Gastrocnemius medialis (tissue), 4 donors: ENCODE measurements around the gene ZNF280D. TPM values are rescaled to one million over a fixed set of nuclear protein-coding genes. Genes with fewer than 3 reads are reported as not detected.

Source experiments
- ATAC-seq, 2 donors: fragments of 150-250 bp; one replicate each; pipeline ENCODE4 v1.9.1; 2016
- DNase-seq, 2 donors: peaks; one replicate each; pipeline ENCODE4 v3.0.0-alpha.2; 2019
- H3K27ac ChIP-seq, 4 donors: fragments of 200-600 bp; sonication (generic); 1 replicate in 1 of 4; 2 replicates in 3 of 4; pipeline ENCODE4 v1.5.1; 2016 to 2018; ENCODE audit warnings: mild to moderate bottlenecking in 2 of 4, moderate library complexity in 1 of 4
- H3K27me3 ChIP-seq, 3 donors: fragments of 200-600 bp; sonication (generic) in 2 of 3; 1 replicate in 1 of 3; 2 replicates in 2 of 3; pipeline versions ENCODE4 v1.5.1 to v1.6.0; 2016 to 2019; ENCODE audit warnings: mild to moderate bottlenecking in 1 of 3, moderate library complexity in 1 of 3
- H3K36me3 ChIP-seq, 2 donors: fragments of 200-600 bp; sonication (generic) in 1 of 2; one replicate each; pipeline ENCODE4 v1.5.1; 2017 to 2018
- H3K4me1 ChIP-seq, 2 donors: fragments of 200-600 bp; sonication (generic) in 1 of 2; one replicate each; pipeline ENCODE4 v1.5.1; 2016 to 2017; ENCODE audit warnings: mild to moderate bottlenecking in 2 of 2
- H3K4me3 ChIP-seq, 4 donors: fragments of 200-600 bp; sonication (generic) in 3 of 4; 1 replicate in 1 of 4; 2 replicates in 3 of 4; pipeline ENCODE4 v1.5.1; 2016 to 2019; ENCODE audit warnings: mild to moderate bottlenecking in 2 of 4
- H3K9me3 ChIP-seq, 3 donors: fragments of 200-600 bp; sonication (generic) in 2 of 3; 1 replicate in 1 of 3; 2 replicates in 2 of 3; pipeline ENCODE4 v1.5.1; 2016 to 2019
- POLR2A ChIP-seq, 2 donors: fragments of 450-650 bp; IDR thresholded peaks; one replicate each; pipeline ENCODE4 v1.6.1; 2017; ENCODE audit warnings: antibody characterized with exemption in 2 of 2, mild to moderate bottlenecking in 2 of 2, moderate library complexity in 2 of 2
- in situ Hi-C, 4 donors: fragments of 200-750 bp; cut with MboI; loops; one replicate each; pipeline versions ENCODE4 v1.15.0 to v1.8.0; 2017; ENCODE audit warnings: low sequenced_read_pairs in 4 of 4
- intact Hi-C: fragments of 100-400 bp; cut with DNase I; formaldehyde crosslinking; loops from one replicate; pipeline ENCODE4 v1.15.1; 2023; ENCODE audit warnings: low total_unique reads
- total RNA-seq, 4 donors: library from RNA; depleted of rRNA; stranded (reverse); fragments of >200 nt; gene quantifications; one replicate each; pipeline versions ENCODE4 v1.1.0 to v1.2.3, GENCODE V29; 2016
- TF ChIP-seq, protein P1 (sequence below), 5 experiments: fragments of 450-650 bp in 3 of 5; fragments of 200-600 bp in 2 of 5; sonication (generic) in 2 of 5; IDR thresholded peaks in 4 of 5; conservative IDR thresholded peaks in 1 of 5; 1 replicate in 4 of 5; 2 replicates in 1 of 5; pipeline ENCODE4 v1.5.1; 2016 to 2019; ENCODE audit warnings: antibody characterized with exemption in 5 of 5, mild to moderate bottlenecking in 3 of 5, moderate library complexity in 3 of 5

ZNF280D gene
- total RNA-seq, 4 donors from 2014 or later = 19.9 to 45.5 (median 23.4) TPM

DNA sequence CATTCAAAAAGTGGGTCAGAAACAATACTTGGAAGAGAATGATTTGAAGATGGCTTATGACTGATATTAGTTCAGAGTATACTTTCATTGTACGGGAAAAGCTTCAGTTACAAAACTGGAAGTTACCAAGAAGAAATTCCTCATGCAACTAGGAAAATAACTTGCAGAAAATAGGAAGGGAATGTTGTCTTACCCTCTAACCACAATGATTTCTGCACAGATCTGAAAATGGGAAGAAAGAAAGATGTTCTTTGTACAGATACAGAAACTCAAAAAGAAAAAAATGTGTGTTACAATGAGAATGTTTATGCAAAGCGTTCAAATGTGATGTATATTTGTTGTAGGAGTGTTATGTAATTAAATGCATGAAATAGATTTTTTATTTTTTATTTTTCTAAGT, 3.7 kb downstream of the ZNF280D start:
- in situ Hi-C loops = no loop called here
- no peaks in the 10 kb centered on the region for H3K36me3 ChIP-seq
- TF ChIP-seq POLR2A (IDR thresholded peaks at IDR 0.05) = no peak
- TF ChIP-seq, protein P1, sequence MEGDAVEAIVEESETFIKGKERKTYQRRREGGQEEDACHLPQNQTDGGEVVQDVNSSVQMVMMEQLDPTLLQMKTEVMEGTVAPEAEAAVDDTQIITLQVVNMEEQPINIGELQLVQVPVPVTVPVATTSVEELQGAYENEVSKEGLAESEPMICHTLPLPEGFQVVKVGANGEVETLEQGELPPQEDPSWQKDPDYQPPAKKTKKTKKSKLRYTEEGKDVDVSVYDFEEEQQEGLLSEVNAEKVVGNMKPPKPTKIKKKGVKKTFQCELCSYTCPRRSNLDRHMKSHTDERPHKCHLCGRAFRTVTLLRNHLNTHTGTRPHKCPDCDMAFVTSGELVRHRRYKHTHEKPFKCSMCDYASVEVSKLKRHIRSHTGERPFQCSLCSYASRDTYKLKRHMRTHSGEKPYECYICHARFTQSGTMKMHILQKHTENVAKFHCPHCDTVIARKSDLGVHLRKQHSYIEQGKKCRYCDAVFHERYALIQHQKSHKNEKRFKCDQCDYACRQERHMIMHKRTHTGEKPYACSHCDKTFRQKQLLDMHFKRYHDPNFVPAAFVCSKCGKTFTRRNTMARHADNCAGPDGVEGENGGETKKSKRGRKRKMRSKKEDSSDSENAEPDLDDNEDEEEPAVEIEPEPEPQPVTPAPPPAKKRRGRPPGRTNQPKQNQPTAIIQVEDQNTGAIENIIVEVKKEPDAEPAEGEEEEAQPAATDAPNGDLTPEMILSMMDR (IDR thresholded peaks at IDR 0.05 in 4 of 5, conservative IDR thresholded peaks at IDR 0.05 in 1 of 5) = no peak
- H3K27ac ChIP-seq = peak overlapping the region in 1 of 4 donors; percentile 92
- no peaks in the 10 kb centered on the region for H3K9me3 ChIP-seq
- H3K4me1 ChIP-seq = peaks cover 69 to 70% of the 10 kb centered on the region in 2 donors
- ATAC-seq = no peak
- H3K27me3 ChIP-seq = no peaks in the 10 kb centered on the region
- DNase-seq = no peak
- intact Hi-C loops = no loop called here
- no peak overlapping the region for H3K4me3 ChIP-seq

DNA sequence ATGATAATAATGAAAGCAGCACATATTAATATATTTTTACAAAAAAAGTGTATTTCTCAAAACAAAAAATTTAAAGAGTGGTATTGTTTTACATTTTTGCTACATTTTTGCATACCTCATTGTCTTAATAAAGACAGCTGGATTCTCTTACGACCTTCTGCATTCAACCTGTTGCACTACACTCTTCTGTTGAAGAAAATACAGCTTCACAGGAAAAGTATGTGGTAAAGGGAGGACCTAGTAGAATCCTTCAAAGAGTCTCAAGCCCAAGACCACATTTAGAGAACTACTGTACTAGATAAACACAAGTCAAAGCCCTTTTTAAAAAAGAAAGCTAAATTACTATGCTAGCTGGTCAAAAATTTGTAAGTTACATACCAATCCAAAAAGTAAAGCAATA, 7.9 kb downstream of the ZNF280D start:
- intact Hi-C loops = no loop called here
- DNase-seq (no peak), ATAC-seq (no peak)
- Histone ChIP-seq H3K36me3 (no peaks in the 10 kb centered on the region), H3K27me3 (no peaks in the 10 kb centered on the region), H3K4me1 (peaks cover 45 to 47% of the 10 kb centered on the region in 2 donors), H3K27ac (peak overlapping the region in 1 of 4 donors; percentile 4), H3K9me3 (no peaks in the 10 kb centered on the region), H3K4me3 (no peak overlapping the region)
- in situ Hi-C loops = no loop called here
- no peak for TF ChIP-seq POLR2A (IDR thresholded peaks at IDR 0.05)
- TF ChIP-seq, protein P1 (IDR thresholded peaks at IDR 0.05 in 4 of 5, conservative IDR thresholded peaks at IDR 0.05 in 1 of 5) = no peak

DNA sequence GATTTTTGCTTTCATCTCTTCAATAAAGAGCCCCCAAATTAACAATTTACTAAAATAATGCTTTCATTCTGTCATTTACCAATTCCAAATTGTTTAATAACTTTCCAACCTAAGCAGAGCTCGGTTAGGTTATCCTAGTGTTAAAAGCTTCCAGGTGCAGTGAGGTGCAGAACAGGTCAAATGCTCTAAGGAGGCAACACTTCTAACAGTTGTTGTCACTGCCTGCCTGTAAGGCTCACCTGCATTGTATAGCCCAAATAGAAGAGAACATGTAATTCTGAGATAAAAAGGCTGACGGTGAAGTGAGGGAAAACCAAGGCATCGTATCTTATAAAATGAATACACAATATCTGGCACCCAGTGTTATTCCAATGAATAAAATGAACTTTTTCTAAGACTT, 9.1 kb downstream of the ZNF280D start:
- no peak overlapping the region for H3K4me3 ChIP-seq
- no peak overlapping the region for H3K27ac ChIP-seq
- intact Hi-C loops (no loop called here), in situ Hi-C loops (no loop called here)
- no peaks in the 10 kb centered on the region for H3K9me3 ChIP-seq
- no peaks in the 10 kb centered on the region for H3K36me3 ChIP-seq
- DNase-seq (no peak), ATAC-seq (no peak)
- TF ChIP-seq, protein P1 (IDR thresholded peaks at IDR 0.05 in 4 of 5, conservative IDR thresholded peaks at IDR 0.05 in 1 of 5) = no peak
- TF ChIP-seq POLR2A (IDR thresholded peaks at IDR 0.05) = no peak
- H3K4me1 ChIP-seq = peaks cover 43 to 45% of the 10 kb centered on the region in 2 donors
- no peaks in the 10 kb centered on the region for H3K27me3 ChIP-seq

DNA sequence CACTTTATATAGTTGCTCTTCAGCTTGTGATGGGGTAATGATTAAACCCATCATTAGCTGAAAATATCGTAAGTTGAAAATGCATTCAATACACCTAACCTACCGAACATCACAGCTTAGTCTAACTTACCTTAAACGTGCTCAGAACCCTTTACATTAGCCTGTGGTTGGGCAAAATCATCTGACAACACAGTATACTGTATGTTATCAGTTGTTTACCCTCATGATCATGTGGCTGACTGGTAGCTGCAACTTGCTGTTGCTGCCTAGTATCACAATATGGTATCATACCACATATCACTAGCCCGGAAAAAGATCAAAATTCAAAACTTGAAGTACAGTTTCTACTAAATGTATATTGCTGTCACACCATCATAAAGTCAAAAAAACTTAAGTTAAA, 9.5 kb downstream of the ZNF280D start:
- no peak overlapping the region for H3K27ac ChIP-seq
- no peaks in the 10 kb centered on the region for H3K36me3 ChIP-seq
- no peaks in the 10 kb centered on the region for H3K27me3 ChIP-seq
- DNase-seq (no peak), ATAC-seq (no peak)
- H3K9me3 ChIP-seq = no peaks in the 10 kb centered on the region
- intact Hi-C loops (no loop called here), in situ Hi-C loops (no loop called here)
- no peak overlapping the region for H3K4me3 ChIP-seq
- TF ChIP-seq, protein P1 (IDR thresholded peaks at IDR 0.05 in 4 of 5, conservative IDR thresholded peaks at IDR 0.05 in 1 of 5) = no peak
- TF ChIP-seq POLR2A (IDR thresholded peaks at IDR 0.05) = no peak
- H3K4me1 ChIP-seq = peaks cover 43 to 45% of the 10 kb centered on the region in 2 donors
